GM18951 (cell line): Measurements from ENCODE around the gene NHLRC2.

Experiments
- POLR2A ChIP-seq: IDR thresholded peaks from 4 replicates; pipeline ENCODE4 v1.6.1; 2011; ENCODE audit warnings: mild to moderate bottlenecking; ENCODE audit not compliant: insufficient read length, insufficient read depth; ENCODE audit errors: extremely low read depth
- in situ Hi-C: fragments of 300-500 bp; cut with MboI; formaldehyde crosslinking; loops from one replicate; pipeline ENCODE4 v1.12.0; 2022; ENCODE audit warnings: low sequenced_read_pairs, mixed read lengths, inconsistent platforms; ENCODE audit not compliant: unreplicated experiment

NHLRC2 gene

DNA sequence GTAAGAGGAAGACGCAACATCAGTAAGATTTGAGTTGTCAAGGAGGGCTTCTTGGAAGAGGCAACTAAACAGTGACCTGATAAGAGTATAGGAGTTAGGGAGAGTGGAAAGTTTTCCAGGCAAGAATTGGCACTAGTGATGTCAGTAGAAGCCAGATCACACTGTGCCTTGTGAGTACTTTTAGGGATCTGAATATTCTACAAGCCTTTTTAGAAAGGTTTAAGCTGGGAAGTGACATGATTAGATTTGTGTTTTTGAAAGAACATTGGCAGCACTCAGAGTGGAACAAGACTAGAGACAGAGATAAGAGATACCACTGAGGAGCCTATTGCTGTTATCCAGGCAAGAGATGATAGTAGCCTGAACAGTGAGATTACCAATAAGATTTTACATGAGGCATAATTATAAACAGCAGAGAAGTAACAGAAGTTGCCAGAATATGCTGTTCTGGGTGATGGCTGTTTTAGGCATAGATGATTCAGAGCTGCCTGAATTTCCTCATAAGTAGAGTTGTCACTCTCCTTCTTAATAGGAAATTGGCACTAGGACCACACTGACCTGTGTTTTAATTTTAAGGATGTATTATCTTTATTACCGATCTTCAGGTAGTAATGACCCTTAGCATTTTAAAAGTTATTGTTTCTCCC is 45.6 kb downstream of the NHLRC2 start:
- no peak for TF ChIP-seq POLR2A
- in situ Hi-C loops = no loop called here

DNA sequence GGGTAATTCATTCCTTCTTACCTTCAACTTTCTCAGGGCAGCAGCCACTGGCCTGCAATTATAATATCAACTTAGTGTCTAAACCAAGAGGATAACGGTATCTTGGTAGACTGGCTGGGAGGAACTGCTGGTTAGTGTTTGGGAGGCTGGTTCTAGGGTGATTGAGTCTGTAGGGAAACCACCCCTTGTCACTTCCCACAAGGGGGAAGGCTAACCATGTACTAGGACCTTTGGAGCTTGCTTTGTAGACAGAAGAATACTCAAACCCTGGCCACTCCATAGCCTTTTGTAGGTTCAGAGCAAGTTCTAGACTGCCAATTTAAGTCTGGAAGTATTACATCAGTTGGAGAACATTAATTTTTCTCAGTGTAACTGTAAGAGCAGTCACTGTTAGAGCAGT is 51.3 kb downstream of the NHLRC2 start:
- TF ChIP-seq POLR2A = no peak
- in situ Hi-C loops = no loop called here

DNA sequence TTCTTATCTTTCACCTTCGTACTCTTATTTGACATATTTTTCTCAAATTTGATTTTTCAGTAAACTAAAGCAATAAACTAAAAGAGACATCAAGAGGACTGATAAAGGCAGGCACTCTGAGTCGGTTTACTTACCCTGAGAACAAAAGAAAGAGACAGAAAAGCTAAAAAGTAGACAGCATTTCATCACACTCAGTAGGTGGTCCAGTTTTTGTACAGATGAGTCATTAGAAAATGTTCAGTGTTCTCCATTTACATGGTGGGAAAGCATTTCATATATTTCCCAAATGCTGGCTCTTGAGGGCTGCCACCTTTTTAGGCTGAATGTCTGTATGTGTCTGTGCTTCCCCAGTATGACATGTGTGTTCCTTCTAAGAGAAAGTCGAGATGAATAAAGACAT is 52.7 kb downstream of the NHLRC2 start:
- in situ Hi-C loops = no loop called here
- TF ChIP-seq POLR2A = no peak

DNA sequence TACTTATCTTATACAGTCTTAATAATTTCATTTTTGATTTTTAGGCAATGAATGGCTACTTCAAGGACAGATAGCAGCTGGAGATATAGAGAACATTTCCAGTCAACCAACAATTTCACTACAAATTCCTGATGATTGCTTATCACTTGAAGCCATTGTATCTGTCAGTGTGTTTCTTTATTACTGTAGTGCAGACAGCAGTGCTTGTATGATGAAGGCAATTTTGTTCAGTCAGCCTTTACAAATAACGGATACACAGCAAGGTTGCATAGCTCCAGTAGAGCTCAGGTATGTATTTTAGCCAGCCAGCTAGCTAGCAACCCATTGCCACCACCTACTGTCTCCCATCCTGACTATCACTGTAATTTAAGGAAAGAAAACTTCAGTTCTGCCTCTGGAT is 53.8 kb downstream of the NHLRC2 start:
- TF ChIP-seq POLR2A = no peak
- in situ Hi-C loops = no loop called here

DNA sequence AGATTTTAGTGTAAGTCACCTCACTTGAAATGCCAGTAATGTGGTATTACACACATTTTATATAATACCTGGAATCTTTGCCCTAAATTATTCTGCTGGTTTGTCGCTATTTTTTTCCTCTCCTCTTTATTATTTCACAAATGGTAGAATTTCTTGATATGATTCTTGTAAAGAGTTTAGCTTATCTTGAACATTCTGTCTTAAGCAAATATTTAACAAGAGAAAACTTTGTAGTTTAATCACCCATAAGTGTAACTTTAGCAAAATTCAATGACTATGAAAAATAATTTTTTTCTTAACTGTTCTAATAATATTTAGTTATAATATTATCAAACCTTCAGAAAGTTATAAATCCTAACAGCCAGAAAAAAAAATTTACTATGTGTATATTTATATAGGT is 56.7 kb downstream of the NHLRC2 start:
- TF ChIP-seq POLR2A = no peak
- in situ Hi-C loops = no loop called here

DNA sequence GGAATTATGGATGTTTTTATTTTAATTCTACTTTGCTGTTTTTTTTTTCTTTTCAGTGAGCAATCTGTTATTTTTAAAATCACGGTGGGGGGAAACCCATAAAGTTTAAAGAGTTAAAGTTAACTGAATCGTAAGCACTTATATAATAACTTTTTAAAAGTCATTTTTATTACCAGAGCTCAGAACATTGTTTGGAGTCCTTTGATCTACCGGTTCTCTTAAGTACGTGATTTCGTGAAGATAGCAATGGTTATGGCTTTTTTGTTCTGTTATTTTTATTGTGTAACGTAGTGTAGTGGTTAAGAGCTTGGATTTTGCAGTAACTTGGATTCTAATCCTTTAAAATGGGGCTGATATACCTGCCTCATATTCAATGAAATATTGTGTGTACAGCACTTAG is 57.4 kb downstream of the NHLRC2 start:
- in situ Hi-C loops = no loop called here
- no peak for TF ChIP-seq POLR2A

DNA sequence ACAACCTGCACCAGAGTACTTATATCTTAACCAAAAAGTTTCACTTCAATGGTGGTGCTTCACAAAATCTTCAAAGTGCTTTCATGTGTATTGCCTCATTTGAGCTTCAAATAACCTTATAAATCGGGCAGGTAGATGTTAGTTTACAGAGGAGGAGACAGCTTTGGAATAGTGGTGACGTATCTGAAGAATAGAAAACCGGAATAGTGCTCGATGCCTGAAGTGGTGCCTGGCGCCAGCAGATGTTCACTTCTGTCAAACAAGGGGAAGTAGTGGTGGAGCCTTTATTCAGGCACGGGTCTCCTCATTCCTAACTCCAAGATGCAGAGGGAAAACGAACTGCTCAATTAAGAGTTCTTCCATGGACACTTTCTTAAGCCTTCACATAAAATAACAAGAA is 58.1 kb downstream of the NHLRC2 start:
- TF ChIP-seq POLR2A = no peak
- in situ Hi-C loops = no loop called here

DNA sequence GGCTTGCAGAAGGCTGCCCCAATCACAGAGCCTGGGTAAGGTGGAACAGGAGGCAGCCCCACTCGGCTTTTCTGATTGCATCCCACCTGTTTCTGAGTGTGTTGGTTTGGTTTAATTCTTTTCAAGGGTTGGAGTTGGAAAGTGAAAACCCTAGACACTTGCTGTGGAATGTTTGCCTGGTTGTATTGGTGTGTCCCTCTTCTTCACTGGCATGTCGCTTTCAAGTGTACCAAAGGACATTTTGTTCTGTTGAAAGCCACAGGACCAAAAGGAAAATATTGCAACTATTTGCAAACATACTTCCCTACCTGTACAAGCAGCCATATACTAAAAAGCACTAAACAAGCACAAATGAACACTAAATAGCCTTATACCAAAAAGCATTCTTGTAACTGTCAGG is 60.5 kb downstream of the NHLRC2 start:
- in situ Hi-C loops = no loop called here
- TF ChIP-seq POLR2A = no peak

DNA sequence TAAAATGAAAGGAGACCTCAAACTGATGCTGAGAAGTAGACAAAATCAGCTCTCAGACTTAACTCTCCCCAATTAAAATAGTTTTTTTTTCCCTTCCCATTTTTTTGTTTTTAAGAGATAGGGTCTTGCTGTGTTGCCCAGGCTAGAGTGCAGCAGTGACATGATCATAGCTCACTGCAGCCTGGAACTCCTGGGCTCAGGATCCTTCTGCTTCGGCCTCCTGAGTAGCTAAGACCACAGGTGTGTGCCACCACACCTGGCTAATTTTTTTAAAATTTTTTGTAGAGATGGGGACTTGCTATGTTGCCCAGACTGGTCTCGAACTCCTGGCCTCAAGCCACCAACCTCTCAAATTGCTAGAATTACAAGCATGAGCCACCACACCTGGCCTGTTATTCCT is 61.1 kb downstream of the NHLRC2 start:
- in situ Hi-C loops = no loop called here
- no peak for TF ChIP-seq POLR2A

DNA sequence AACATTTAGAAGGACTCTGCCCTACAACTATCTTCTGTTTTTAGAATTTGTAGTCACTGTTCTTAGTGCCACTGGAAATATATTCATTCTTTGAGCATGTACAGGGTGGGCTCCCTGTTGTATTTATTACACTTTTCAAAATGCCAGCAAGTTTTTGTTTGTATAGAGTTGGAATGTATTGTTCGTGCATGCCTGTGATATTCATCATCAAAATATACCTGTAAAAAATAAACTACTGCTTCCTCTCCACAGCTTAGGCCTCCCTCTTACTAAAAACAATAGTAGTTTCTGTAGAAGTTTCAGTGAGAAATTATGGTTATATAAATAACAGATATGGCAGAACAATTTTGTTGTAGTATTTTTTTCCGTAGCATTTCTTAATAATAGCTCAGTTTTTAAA is 61.6 kb downstream of the NHLRC2 start:
- in situ Hi-C loops = no loop called here
- no peak for TF ChIP-seq POLR2A

DNA sequence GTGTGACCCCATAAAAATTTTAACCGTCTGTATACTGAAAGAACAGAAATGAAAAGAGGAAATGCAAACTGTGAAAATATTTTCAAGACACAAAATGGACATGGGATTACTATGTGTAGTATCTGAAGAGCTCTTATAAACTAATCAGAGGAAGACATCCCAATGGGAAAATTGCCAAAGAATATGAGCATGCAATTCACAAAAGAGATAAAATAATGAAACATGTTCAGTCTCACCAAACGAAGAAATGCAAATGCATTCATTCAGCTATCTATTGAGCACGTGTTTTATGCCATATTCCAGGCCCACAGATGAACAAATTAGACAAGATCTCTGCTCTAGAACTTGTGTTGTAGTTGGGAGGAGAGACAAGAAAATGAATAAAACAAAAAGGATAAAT is 63.2 kb downstream of the NHLRC2 start:
- no peak for TF ChIP-seq POLR2A
- in situ Hi-C loops = no loop called here

DNA sequence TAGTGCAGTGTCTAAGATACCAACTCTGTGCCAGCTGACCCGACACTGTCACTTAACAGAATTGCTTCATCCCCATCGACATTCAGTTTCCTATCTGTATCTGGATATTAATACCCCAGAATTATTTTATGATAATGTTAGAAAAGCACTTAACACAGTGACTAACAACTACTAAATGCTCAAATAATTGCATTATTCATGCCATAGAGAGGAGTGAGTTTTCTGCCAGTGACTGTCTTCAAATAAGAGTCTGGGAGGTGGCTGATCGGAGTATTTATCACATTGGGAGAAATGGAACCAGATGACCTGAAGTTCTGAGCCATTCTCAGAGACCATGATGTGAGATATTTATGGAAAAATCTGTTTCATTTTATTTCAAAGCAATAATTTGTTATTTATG is 65.7 kb downstream of the NHLRC2 start:
- TF ChIP-seq POLR2A = no peak
- in situ Hi-C loops = no loop called here

DNA sequence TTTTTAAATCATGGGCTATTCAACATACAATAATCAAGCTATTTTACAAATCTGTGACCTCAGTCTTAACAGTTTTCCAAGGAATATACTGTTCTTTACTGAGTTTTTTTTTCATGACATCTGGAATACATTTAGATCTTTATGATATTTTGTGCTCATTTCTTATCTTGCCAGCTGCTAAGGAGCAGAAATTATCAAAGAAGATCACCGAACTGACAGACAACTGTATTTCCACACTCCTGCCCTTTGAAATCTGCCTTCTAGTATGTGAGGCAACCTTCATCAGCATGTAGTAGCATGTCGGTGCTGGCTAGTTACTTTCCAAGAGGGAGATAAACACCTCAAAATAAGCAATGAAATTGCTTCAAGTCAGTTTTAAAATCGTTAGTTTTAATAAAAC is 66.4 kb downstream of the NHLRC2 start:
- TF ChIP-seq POLR2A = no peak
- in situ Hi-C loops = no loop called here

DNA sequence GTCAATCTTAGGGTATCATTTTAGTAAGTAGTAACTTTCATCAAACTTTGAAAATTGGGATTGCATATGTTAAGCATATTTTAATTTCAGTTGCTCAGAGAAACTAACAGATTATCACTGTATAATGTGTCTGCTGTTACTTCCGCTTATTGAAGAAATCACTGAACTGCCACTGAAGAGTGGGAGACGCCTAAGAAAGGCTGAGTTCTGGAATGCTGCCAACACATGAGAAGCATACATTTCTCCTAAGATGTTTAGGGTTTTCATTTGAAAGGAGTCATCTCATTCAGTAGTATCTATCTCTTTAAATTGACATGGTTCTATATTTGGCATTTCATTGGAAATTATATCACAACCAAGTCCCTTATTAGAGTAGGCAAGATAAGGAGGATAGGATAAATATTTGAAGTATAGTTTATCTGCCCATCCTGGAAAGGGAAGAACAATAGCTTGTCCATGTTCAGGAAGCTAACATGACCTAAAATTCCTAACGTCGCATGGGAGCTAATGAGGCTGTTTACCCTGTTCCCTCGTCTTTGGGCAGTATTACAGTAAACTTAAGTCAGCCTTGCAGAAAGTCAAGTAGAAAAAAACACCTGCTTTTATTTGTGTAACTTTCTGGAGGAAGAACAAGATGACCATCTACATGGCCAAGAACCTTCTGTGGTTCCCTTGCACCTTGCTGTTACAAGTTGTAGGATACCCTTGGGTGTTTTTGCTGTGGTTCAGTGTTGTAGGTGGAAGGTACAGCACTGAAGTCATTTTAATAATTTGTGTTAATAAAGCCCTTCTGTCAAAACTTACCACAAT is 67.3 kb downstream of the NHLRC2 start:
- TF ChIP-seq POLR2A = no peak
- in situ Hi-C loops = no loop called here

DNA sequence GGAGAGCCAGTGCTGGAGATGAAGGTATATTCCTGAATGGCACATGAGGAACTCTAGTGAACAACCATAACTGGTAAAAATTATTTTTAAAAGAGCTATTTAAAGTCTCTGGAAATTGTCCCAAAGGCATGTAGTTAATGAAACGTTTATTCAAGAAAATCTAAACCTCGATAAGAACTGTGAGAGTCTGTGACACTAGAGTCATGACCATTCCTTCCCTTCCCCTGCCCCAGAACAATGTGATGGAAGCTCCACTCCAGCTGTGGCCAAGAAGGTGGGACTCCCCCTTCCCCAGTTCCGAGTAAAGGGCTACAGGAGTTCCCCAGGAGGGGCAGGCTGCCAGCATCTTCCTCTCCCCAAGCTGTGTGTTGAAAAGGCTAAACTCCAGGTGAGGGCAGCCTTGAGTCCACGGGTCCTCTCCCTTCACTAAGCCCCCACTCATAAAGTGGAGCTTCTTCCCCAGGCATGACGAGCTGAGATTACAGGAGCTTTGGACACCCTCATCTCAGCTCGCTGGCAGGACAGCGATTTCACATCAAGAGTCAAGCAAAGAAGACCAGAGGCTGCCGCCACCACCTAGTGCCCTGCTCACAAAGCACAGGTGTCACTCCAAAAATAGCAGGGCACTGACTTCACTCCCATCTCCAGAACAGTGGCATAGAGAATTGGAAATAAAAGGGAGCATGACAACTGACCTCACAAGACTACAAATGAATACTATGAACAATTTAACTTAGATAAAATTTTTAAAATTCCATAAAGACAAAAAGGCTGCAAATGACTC is 68.5 kb downstream of the NHLRC2 start:
- in situ Hi-C loops = no loop called here
- no peak for TF ChIP-seq POLR2A
